ENCODE measurements around the gene EPHA10. TPM values are rescaled to one million over a fixed set of nuclear protein-coding genes. Genes with fewer than 3 reads are reported as not detected.

The EPHA10 gene
- not detected in 2 replicates for total RNA-seq (2014; rRNA removed; shearing (Covaris generic); ENCODE audit: low replicate concordance)

GRCh38 chr1:37764888-37765441 lies at the start of gene EPHA10:
EPHA10 (minus strand) TSS chr1:37765120; CDS start chr1:37765066, 54 bp downstream.
- DNase-seq = no peak
- Histone ChIP-seq H3K27me3 (peaks cover 49% of the 10 kb centered on the region), H3K36me3 (no peaks in the 10 kb centered on the region), H3K9me3 (no peaks in the 10 kb centered on the region), H3K4me3 (no peak within 1 kb of the TSS)

DNA sequence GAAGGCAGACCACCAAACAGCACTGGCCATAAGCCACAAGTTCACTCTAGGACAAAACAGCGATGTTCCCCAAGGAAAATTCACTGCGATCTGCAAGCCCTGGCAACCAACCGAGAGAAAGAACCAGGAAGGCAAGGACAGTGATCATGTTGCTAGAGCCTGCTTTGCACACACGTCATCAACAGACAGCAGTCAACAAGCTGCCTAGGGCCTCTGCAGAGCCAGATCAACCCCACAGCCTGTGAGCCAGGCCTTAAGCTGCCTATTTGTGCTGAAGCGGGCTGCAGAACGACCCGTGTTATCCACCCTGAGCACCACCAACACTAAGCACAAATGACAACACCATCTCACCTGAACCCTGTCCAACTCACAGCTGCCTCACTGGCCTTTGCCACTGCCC lies 49.3 kb upstream of the EPHA10 start:
- H3K9me3 ChIP-seq = no peaks in the 10 kb centered on the region
- no peak for DNase-seq
- no peaks in the 10 kb centered on the region for H3K27me3 ChIP-seq
- no peak overlapping the region for H3K4me3 ChIP-seq
- H3K36me3 ChIP-seq = peaks cover 32% of the 10 kb centered on the region

DNA sequence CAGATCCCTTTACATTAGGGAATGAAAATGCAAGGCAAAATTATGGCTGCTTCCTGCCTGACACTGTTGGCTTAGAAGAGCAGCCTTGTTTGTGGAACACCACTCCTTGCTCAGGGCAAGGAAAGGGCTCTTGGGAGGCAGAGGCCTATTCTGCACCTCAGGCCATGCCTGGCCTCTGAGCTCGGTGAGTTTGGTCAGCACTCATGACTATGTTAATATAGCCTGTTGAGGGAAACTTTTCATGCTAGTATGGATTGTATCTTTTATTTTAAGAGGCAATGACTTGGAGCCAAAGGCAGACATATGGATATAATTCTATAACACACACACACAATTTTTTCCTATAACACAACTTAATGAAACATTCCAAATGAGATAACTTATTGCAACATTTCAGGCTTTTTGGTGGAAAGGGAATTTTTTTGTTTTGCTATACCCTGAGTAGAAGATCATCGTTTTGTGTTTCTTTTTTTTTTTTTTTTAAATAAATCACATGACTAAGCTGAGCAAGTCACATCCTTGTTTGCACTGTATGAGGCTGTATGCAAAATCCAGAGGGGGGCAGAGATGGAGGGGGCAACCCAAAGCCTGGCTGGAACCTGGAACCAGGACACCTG lies 48.7 kb upstream of the EPHA10 start:
- Histone ChIP-seq H3K4me3 (no peak overlapping the region), H3K36me3 (peaks cover 35% of the 10 kb centered on the region), H3K27me3 (no peaks in the 10 kb centered on the region), H3K9me3 (no peaks in the 10 kb centered on the region)
- DNase-seq = no peak

DNA sequence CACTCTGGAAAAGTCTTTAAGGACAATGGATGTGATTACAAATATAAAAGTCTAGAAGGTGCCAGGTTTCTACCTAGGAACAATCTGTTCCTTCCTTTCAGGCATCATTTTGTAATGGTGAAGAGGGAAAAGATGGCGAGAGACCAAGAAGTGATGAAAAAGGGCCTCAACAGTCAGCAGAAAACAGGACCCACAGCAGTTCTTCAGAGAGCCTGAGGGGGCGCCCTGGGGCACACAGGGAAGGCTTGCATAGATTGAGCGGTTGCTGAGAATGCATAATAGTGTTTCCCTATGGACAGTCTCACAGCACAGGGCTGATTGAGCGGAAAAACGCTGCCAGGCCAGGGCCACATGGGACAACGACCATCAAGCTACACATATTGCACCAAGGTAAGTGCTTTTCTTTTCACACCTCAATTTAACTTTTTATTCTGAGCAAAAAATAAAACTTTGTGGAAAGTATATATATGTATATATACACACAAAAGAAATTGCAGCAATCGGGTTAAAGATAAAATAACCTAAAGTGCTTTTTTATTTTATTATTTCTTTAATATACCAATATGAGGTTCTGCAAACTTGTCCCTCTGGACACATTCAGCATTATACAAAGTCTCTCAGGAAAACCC lies 46.2 kb upstream of the EPHA10 start:
- H3K4me3 ChIP-seq = no peak overlapping the region
- peak; percentile 76 for DNase-seq
- H3K27me3 ChIP-seq = no peaks in the 10 kb centered on the region
- peaks cover 36% of the 10 kb centered on the region for H3K36me3 ChIP-seq
- no peaks in the 10 kb centered on the region for H3K9me3 ChIP-seq

DNA sequence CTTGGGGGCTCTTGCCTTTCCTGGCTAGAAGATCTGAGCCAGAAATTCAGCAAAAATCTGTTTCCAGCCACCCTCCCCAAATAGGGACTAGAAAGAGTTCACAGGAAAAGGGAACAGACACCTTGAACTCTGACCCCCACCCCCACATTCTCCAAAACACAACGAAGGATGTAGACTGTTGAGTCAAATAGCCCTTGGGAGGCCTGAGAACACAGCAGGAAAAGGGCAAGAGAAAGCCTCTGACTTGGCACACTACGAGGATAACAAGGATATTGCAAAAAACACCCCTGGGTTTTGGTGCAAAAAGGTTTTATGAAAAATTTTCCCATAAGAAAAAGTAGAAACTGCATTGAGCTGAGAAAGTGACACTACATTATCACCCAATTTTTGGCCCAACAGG lies 45.0 kb upstream of the EPHA10 start:
- H3K4me3 ChIP-seq = no peak overlapping the region

GRCh38 chr1:37808369-37809319 lies 43.7 kb upstream of the EPHA10 start:
- H3K36me3 ChIP-seq = peaks cover 57% of the 10 kb centered on the region

More for the DNA sequence above, 45.0 kb upstream of the EPHA10 start:
- no peak for DNase-seq
- Histone ChIP-seq H3K9me3 (no peaks in the 10 kb centered on the region), H3K36me3 (peaks cover 44% of the 10 kb centered on the region), H3K27me3 (no peaks in the 10 kb centered on the region)

DNA sequence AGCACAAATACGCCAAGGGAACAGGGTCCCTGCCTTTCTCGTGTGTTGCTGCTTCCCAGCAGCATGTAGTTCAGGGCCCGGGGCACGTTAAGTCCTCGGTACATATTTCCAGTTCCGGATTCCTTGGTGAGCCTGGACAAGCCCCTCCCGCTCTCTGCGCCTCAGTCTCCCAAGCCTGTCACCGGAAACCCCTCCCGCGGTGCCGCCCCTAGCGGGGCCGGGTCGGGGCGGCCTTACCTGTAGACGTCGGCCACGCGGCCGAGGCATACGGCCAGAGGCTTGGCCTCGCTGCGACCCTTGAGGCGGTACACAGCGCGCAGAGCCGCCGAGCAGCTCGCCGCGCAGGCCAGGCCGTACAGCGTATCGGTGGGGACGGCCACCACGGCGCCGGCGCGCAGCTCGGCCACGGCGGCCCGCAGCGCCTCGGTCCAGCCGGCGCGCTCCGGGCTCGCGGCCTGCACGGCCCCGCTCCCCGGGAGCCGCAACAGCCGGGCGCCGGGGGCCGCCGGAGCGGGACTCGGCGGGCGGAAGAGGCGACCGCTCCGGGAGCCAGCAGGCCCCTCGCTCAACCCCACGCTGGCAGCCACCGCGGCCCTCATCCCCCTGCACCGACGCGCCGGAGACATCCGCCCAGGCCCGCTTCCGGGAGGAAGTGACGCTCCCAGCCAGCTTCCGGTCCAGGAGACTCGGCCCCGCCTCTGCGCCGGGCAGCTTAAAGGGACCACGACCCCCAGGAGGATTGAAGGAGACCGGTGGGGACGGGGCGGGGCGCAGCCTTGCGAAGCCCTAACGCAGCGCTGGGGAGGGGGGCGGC lies 42.8 kb upstream of the EPHA10 start, which contains the start of the genes C1orf122 and YRDC:
C1orf122 (plus strand) TSS at position 236 of the 814 bp plus-strand sequence. CDS start 615 bp downstream, outside the sequence.
YRDC (minus strand) TSS at position 654 of the 814 bp plus-strand sequence; CDS start at position 626, 28 bp downstream.
- H3K4me3 ChIP-seq = peak within 1 kb of the TSS; percentile 75
- peaks cover 66% of the 10 kb centered on the region for H3K36me3 ChIP-seq
- DNase-seq = peak; percentile 94
- H3K9me3 ChIP-seq = no peaks in the 10 kb centered on the region
- no peaks in the 10 kb centered on the region for H3K27me3 ChIP-seq

More at GRCh38 chr1:37808369-37809319, 43.7 kb upstream of the EPHA10 start:
- Histone ChIP-seq H3K4me3 (peak overlapping the region; percentile 75), H3K9me3 (no peaks in the 10 kb centered on the region), H3K27me3 (no peaks in the 10 kb centered on the region)
- peak; percentile 86 for DNase-seq

DNA sequence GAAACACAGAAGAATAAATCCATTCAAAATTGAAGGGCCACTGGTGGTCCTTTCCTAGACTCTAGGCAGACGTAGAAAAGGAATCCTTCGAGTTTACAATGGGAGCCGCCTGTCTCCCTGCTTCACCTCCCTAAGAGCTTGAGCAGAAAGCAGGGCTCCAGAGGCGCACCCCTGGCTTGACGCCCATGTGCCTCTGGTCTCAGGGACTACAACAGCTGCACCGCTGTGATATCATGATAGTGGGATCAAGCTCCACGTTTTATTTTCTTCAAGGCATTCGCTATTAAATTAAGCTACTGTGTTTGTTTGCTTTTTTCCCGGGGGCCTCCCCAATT lies 42.3 kb upstream of the EPHA10 start:
- H3K27me3 ChIP-seq = no peaks in the 10 kb centered on the region
- DNase-seq = no peak
- H3K9me3 ChIP-seq = no peaks in the 10 kb centered on the region
- peaks cover 69% of the 10 kb centered on the region for H3K36me3 ChIP-seq
- peak overlapping the region; percentile 75 for H3K4me3 ChIP-seq

- Histone ChIP-seq H3K4me3 (no peak overlapping the region), H3K9me3 (no peaks in the 10 kb centered on the region), H3K27me3 (no peaks in the 10 kb centered on the region), H3K36me3 (peaks cover 56% of the 10 kb centered on the region)
- no peak for DNase-seq
Observed at GRCh38 chr1:37802439-37802838, 37.5 kb upstream of the EPHA10 start.

DNA sequence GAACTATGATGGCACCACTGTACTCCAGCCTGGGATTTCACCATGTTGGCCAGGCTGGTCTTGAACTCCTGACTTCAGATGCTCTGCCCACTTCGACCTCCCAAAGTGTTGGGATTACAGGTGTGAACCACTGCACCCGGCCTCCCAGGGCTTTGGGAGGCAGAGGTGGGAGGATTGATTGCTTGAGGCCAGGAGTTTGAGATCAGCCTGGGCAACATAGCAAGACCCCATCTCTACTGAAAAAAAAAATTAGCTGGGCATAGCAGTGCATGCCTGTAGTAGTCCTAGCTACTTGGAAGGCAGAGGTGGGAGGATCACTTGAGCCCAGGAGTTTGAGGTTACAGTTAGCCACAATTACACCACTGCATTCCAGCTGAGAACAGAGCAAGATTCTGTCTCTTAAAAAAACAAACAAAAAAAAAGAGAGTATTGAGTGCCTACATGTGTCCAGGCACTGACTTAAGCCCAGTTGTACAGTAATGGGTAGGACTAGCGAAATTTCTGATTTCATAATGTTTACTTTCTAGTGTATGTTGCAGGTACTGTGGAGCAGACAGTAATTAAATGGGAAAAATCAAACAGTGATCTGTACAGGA lies 32.9 kb upstream of the EPHA10 start:
- no peak for DNase-seq
- Histone ChIP-seq H3K9me3 (no peaks in the 10 kb centered on the region), H3K4me3 (no peak overlapping the region), H3K36me3 (peaks cover 11% of the 10 kb centered on the region), H3K27me3 (no peaks in the 10 kb centered on the region)

GRCh38 chr1:37795340-37796125 lies 30.6 kb upstream of the EPHA10 start:
- Histone ChIP-seq H3K4me3 (no peak overlapping the region), H3K9me3 (no peaks in the 10 kb centered on the region), H3K27me3 (no peaks in the 10 kb centered on the region), H3K36me3 (peaks cover 4% of the 10 kb centered on the region)
- peak; percentile 25 for DNase-seq

- Histone ChIP-seq H3K27me3 (no peaks in the 10 kb centered on the region), H3K9me3 (no peaks in the 10 kb centered on the region), H3K36me3 (no peaks in the 10 kb centered on the region), H3K4me3 (peak overlapping the region; percentile 44)
- DNase-seq = no peak
Observed at GRCh38 chr1:37794372-37795339, 29.7 kb upstream of the EPHA10 start.

GRCh38 chr1:37793773-37794371 lies 29.0 kb upstream of the EPHA10 start, which contains the start of gene MANEAL:
MANEAL (plus strand) TSS chr1:37793847; CDS start chr1:37794183, 336 bp downstream.
- no peaks in the 10 kb centered on the region for H3K36me3 ChIP-seq
- no peaks in the 10 kb centered on the region for H3K9me3 ChIP-seq
- H3K4me3 ChIP-seq = peak within 1 kb of the TSS; percentile 44
- DNase-seq = peak; percentile 65
- no peaks in the 10 kb centered on the region for H3K27me3 ChIP-seq
